BLaER1 (cell line): ENCODE measurements around the gene CDC42BPB.

Experiments used
- H3K27ac ChIP-seq: shearing (Covaris generic); formaldehyde crosslinking; 2 replicates; pipeline ENCODE4 v1.8.1; 2022
- H3K27me3 ChIP-seq: shearing (Covaris generic); formaldehyde crosslinking; 2 replicates; pipeline ENCODE4 v1.8.1; 2022
- H3K36me3 ChIP-seq: shearing (Covaris generic); formaldehyde crosslinking; 2 replicates; pipeline ENCODE4 v1.8.1; 2022
- H3K4me1 ChIP-seq: shearing (Covaris generic); formaldehyde crosslinking; 2 replicates; pipeline ENCODE4 v1.8.1; 2022
- H3K4me2 ChIP-seq: shearing (Covaris generic); formaldehyde crosslinking; 2 replicates; pipeline ENCODE4 v1.8.1; 2022
- H3K4me3 ChIP-seq: shearing (Covaris generic); formaldehyde crosslinking; 2 replicates; pipeline ENCODE4 v1.8.1; 2022
- H3K9ac ChIP-seq: shearing (Covaris generic); formaldehyde crosslinking; 2 replicates; pipeline ENCODE4 v1.8.1; 2022
- H3K9me3 ChIP-seq: shearing (Covaris generic); formaldehyde crosslinking; 2 replicates; pipeline ENCODE4 v1.8.1; 2022
- H4K20me1 ChIP-seq: shearing (Covaris generic); formaldehyde crosslinking; 2 replicates; pipeline ENCODE4 v1.8.1; 2022
- Cebpa-rat ChIP-seq: shearing (Covaris generic); IDR thresholded peaks from 2 replicates; pipeline ENCODE4 v1.8.1; 2022

The CDC42BPB gene

GRCh38 chr14:103095210-103095778 lies 37.9 kb upstream of the CDC42BPB start:
- no peaks in the 10 kb centered on the region for H4K20me1 ChIP-seq
- 0 out of 2 replicates have a peak, but pooled peaks cover 2% of the 10 kb centered on the region for H3K27me3 ChIP-seq
- no peak overlapping the region for H3K9ac ChIP-seq
- no peak overlapping the region for H3K4me3 ChIP-seq
- no peak overlapping the region for H3K4me2 ChIP-seq
- no peaks in the 10 kb centered on the region for H3K36me3 ChIP-seq
- no peak for TF ChIP-seq Cebpa-rat
- H3K9me3 ChIP-seq: no peaks in the 10 kb centered on the region
- H3K4me1 ChIP-seq: peaks cover 37% of the 10 kb centered on the region
- no peak overlapping the region for H3K27ac ChIP-seq

DNA sequence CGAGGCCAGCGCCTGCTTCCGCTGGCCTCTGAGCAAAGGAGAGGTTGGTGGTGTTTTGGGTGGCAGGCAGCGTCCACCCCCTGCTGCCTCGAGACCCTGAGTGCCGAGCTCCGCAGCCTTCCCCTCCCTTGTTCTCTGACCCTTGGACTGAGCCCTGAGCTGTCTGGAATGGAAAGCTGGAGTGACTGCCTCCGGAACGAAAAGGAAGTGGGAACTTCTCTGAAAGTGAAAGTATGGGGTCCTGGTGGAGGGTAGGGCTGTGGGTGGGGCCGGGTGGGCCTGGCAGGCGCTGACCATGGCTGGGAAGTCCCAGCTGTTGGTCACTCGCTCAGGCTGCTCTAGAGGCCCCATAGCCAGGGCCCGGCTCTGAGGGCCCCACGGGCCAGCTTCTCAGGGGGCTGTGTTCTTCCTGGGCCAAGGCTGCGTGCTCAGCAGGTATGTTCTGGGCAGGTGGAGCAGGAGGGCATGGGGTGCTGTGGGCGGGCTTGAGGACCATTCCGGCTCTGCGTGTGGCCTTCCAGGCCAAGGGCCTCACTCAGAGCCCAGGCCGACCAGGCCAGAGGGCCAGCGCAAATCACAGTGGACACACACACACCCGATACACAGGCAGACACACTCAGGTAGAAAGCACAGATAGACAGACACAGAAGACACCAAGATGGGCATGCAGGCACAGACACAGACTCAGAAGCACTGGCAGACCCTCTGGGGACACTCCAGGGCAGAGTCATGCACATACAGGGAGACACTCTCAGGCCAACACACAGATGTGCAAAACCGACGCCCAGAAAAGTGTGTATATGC lies 37.3 kb upstream of the CDC42BPB start, which contains the start of gene EXOC3L4:
TSS of gene EXOC3L4 (plus strand) at position 320 of the 804 bp plus-strand sequence. CDS start 5,495 bp downstream, outside the sequence.
- no peak within 1 kb of the TSS for H3K27ac ChIP-seq
- no peaks in the 10 kb centered on the region for H4K20me1 ChIP-seq
- no peak within 1 kb of the TSS for H3K9ac ChIP-seq
- H3K4me1 ChIP-seq: peaks cover 38% of the 10 kb centered on the region
- no peak for TF ChIP-seq Cebpa-rat
- H3K9me3 ChIP-seq: no peaks in the 10 kb centered on the region
- peak within 1 kb of the TSS; percentile 39 for H3K4me2 ChIP-seq
- no peak within 1 kb of the TSS for H3K4me3 ChIP-seq
- H3K27me3 ChIP-seq: no peaks in the 10 kb centered on the region
- H3K36me3 ChIP-seq: no peaks in the 10 kb centered on the region

DNA sequence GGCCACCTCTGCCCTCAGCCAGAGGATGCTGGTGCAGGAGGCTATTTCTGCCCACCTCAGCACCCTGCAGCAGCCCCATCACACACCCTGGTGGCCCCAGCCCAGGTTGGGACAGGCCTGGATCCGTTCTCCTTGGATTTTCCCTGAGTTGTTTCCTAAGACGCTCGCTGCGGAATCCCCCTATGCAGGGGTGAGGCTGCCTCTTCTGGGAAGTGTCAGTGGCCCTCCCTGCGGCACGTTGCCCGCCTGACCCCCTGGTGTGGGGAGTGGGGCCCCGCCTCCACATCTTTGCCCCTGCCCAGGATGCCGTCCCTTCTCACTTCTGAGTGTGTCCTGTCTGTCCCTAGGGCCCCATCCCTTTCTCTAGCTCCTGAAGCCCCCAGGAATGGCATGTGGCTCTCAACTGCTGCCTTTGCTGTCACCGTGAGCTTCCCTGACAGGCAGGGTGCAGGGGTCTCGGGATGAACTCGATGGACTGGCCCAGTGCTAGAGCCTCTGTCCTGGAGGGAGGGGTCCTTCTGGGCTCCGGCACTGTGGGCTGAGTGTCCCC lies 36.6 kb upstream of the CDC42BPB start:
- no peaks in the 10 kb centered on the region for H3K27me3 ChIP-seq
- H3K9ac ChIP-seq: no peak overlapping the region
- H3K27ac ChIP-seq: no peak overlapping the region
- no peaks in the 10 kb centered on the region for H3K9me3 ChIP-seq
- peaks cover 38% of the 10 kb centered on the region for H3K4me1 ChIP-seq
- H3K4me3 ChIP-seq: no peak overlapping the region
- no peaks in the 10 kb centered on the region for H4K20me1 ChIP-seq
- H3K4me2 ChIP-seq: peak overlapping the region; percentile 39
- no peaks in the 10 kb centered on the region for H3K36me3 ChIP-seq
- TF ChIP-seq Cebpa-rat: no peak

DNA sequence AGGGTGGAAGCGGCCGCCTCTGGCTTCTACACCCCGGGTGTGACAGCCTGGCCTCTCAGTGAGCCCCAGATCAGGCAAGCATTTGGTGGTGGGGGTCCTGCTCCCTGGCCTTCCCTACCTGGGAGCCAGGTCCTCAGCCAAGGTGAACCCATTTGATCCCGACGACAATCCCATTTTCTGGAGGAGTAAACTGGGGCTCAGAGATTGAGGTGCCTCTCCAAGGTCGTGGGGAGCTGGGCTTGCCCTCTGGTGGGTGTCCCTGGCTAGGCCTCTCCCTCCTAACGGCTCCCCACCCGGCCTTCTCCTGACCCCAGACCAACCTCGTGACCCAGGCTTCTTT lies 34.5 kb upstream of the CDC42BPB start:
- Histone ChIP-seq H3K4me3 (peak overlapping the region; percentile 65), H3K27ac (0 out of 2 replicates have a peak overlapping the region, but pooled peaks have one; percentile 8), H3K36me3 (no peaks in the 10 kb centered on the region), H3K9ac (0 out of 2 replicates have a peak overlapping the region, but pooled peaks have one; percentile 25), H3K9me3 (no peaks in the 10 kb centered on the region), H3K27me3 (no peaks in the 10 kb centered on the region), H3K4me1 (peaks cover 51% of the 10 kb centered on the region), H4K20me1 (no peaks in the 10 kb centered on the region), H3K4me2 (peak overlapping the region; percentile 98)
- TF ChIP-seq Cebpa-rat: no peak

- Histone ChIP-seq H3K27ac (peak overlapping the region; percentile 56), H3K9me3 (no peaks in the 10 kb centered on the region), H4K20me1 (no peaks in the 10 kb centered on the region), H3K4me1 (peaks cover 51% of the 10 kb centered on the region), H3K27me3 (no peaks in the 10 kb centered on the region), H3K9ac (peak overlapping the region; percentile 69), H3K36me3 (no peaks in the 10 kb centered on the region), H3K4me3 (peak overlapping the region; percentile 65), H3K4me2 (peak overlapping the region; percentile 98)
- TF ChIP-seq Cebpa-rat: no peak
Observed at GRCh38 chr14:103091041-103091882, 33.9 kb upstream of the CDC42BPB start.

DNA sequence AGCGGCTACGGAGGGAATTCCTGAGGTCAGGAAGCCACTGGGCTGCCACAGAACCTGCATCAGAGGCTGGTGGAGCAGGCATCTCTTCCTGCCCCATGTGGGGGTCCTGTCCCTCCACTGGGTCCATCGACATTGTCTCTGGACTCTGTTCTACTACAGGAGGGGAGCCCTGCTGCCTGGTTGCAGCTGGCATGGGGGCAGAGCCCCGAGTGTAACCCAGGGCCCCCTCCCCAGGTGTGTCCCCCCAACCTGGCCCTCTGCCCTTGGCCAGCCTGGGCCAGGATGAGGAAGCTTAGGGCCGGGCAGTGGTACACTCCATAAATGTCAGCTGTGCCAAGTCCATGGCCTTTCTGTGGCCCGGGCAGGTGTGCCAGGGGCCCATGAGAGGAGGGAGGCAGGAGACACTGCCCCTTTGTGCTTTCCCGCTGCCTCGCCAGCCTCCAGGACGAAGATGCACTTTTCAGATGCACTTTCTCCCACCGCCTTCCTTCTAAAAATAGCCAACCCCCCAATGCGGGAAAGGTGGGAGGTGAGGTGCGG lies 33.2 kb upstream of the CDC42BPB start:
- H3K4me1 ChIP-seq: peaks cover 51% of the 10 kb centered on the region
- H3K4me3 ChIP-seq: peak overlapping the region; percentile 65; the same call in 1 of the 2 replicates
- peak overlapping the region; percentile 69; the same call in 1 of the 2 replicates for H3K9ac ChIP-seq
- H3K4me2 ChIP-seq: peak overlapping the region; percentile 98
- no peaks in the 10 kb centered on the region for H3K36me3 ChIP-seq
- H3K27me3 ChIP-seq: no peaks in the 10 kb centered on the region
- no peak for TF ChIP-seq Cebpa-rat
- H3K27ac ChIP-seq: no peak overlapping the region
- H3K9me3 ChIP-seq: no peaks in the 10 kb centered on the region
- H4K20me1 ChIP-seq: no peaks in the 10 kb centered on the region

- no peaks in the 10 kb centered on the region for H3K36me3 ChIP-seq
Observed at GRCh38 chr14:103089386-103090335, 32.3 kb upstream of the CDC42BPB start.

GRCh38 chr14:103088921-103089320 lies 31.6 kb upstream of the CDC42BPB start:
- 0 out of 2 replicates have a peak overlapping the region, but pooled peaks have one; percentile 50 for H3K9ac ChIP-seq
- TF ChIP-seq Cebpa-rat: no peak
- H3K4me1 ChIP-seq: peaks cover 46% of the 10 kb centered on the region
- no peaks in the 10 kb centered on the region for H3K36me3 ChIP-seq
- peak overlapping the region; percentile 98 for H3K4me2 ChIP-seq
- no peaks in the 10 kb centered on the region for H3K27me3 ChIP-seq
- H3K4me3 ChIP-seq: no peak overlapping the region
- H3K27ac ChIP-seq: peak overlapping the region; percentile 30; the same call in 1 of the 2 replicates
- H4K20me1 ChIP-seq: no peaks in the 10 kb centered on the region
- no peaks in the 10 kb centered on the region for H3K9me3 ChIP-seq

More at GRCh38 chr14:103089386-103090335, 32.3 kb upstream of the CDC42BPB start:
- Histone ChIP-seq H3K27me3 (no peaks in the 10 kb centered on the region), H3K4me3 (no peak overlapping the region), H3K9ac (no peak overlapping the region), H3K4me1 (peaks cover 51% of the 10 kb centered on the region), H3K27ac (peak overlapping the region; percentile 30; the same call in 1 of the 2 replicates), H4K20me1 (no peaks in the 10 kb centered on the region), H3K9me3 (no peaks in the 10 kb centered on the region), H3K4me2 (peak overlapping the region; percentile 98)
- TF ChIP-seq Cebpa-rat: no peak
